G401.6 (cell line): ENCODE measurements around the gene MED27.

Experiments
- FAIRE-seq: peaks from 2 replicates; lab custom pipeline; 2012; peaks lifted over from hg19 to GRCh38; lab: Jason Lieb, UNC

MED27 gene

GRCh38 chr9:132043708-132044107 is 36.0 kb downstream of the MED27 start:
- no peak for FAIRE-seq

- FAIRE-seq = no peak
Measured at GRCh38 chr9:132042324-132042723, 37.3 kb downstream of the MED27 start.

GRCh38 chr9:132041798-132042197 is 37.9 kb downstream of the MED27 start:
- FAIRE-seq = no peak

- FAIRE-seq = no peak
Measured at GRCh38 chr9:132040808-132041207, 38.9 kb downstream of the MED27 start.

GRCh38 chr9:132040246-132040645 is 39.4 kb downstream of the MED27 start:
- FAIRE-seq = no peak

GRCh38 chr9:132039284-132039683 is 40.4 kb downstream of the MED27 start:
- no peak for FAIRE-seq

- FAIRE-seq = no peak
Measured at GRCh38 chr9:132037458-132037857, 42.2 kb downstream of the MED27 start.

- FAIRE-seq = no peak
Measured at GRCh38 chr9:132036521-132036920, 43.1 kb downstream of the MED27 start.

- no peak for FAIRE-seq
Measured at GRCh38 chr9:132035679-132036078, 44.0 kb downstream of the MED27 start.

- no peak for FAIRE-seq
Measured at GRCh38 chr9:132032238-132032950, 47.3 kb downstream of the MED27 start.

- FAIRE-seq = no peak
Measured at GRCh38 chr9:132031467-132032237, 48.0 kb downstream of the MED27 start.

- no peak for FAIRE-seq
Measured at GRCh38 chr9:132030626-132031325, 48.9 kb downstream of the MED27 start.

- FAIRE-seq = no peak
Measured at GRCh38 chr9:132027752-132028663, 51.7 kb downstream of the MED27 start.

GRCh38 chr9:132026932-132027585 is 52.6 kb downstream of the MED27 start:
- FAIRE-seq = no peak

GRCh38 chr9:132025766-132026165 is 53.9 kb downstream of the MED27 start:
- no peak for FAIRE-seq

- no peak for FAIRE-seq
Measured at GRCh38 chr9:132024589-132024988, 55.1 kb downstream of the MED27 start.

- no peak for FAIRE-seq
Measured at GRCh38 chr9:132023419-132024180, 56.1 kb downstream of the MED27 start.

- no peak for FAIRE-seq
Measured at GRCh38 chr9:132020820-132021510, 58.7 kb downstream of the MED27 start.

GRCh38 chr9:132020272-132020671 is 59.4 kb downstream of the MED27 start:
- no peak for FAIRE-seq

GRCh38 chr9:132019702-132020101 is 60.0 kb downstream of the MED27 start:
- no peak for FAIRE-seq
